ENCODE results near the gene ATP6V1E1. TPM values are rescaled to one million over a fixed set of nuclear protein-coding genes. Genes with fewer than 3 reads are reported as not detected.

Gene ATP6V1E1
- total and polyA plus RNA-seq, 10 of the 15 experiments (the other 5 are each of a cell fraction or from before 2014, with no cell fraction given), result 66.7 to 128 (median 87.9) TPM

DNA sequence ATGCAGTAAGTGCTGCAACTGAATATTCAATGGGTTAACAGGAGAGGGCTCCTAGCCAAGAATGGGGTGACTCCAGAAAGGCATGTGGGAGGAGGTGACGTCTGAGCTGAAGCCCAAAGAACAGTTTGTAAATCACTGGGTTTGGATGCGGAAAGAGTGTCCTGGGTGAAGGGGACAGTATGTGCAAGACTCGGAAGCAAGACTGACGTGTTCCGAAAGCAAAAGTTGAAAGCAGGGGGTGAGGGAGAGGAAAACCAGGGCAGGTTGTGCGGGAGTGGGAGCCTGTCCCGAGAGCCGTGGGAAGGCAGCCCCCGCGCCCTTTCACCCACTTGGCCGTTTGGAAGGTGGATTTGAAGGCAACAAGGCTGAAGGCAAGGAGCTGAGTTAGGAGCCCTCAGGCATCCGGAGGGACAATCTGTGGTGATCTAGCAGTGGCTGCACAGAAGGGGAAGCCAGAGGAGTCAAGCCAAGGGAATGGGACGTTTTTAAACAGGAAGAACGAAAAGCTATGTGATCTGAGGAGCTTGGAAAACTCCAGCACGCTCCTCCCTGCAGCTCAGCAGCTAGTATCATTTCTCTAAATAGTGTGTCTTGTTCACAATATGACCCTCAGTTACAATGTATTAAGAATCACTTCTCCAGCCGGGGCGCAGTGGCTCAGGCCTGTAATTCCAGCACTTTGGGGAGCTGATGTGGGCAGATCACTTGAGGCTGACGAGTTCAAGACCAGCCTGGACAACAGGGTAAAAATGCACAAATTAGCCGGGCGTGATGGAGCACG is 57.5 kb downstream of the ATP6V1E1 start:
- ChIA-PET CTCF (interaction anchor here (0.6 kb wide), 1 partner anchor 387 kb away, joined by 3 read pairs; no protein-coding TSS in a partner anchor), RAD21 (ENCODE audit: unreplicated experiment) (no interaction called here), SMC1A (ENCODE audit: uncharacterized antibody, unreplicated experiment) (interaction anchor here (2.0 kb wide), 1 partner anchor 12 kb away, joined by 6 read pairs; no protein-coding TSS in a partner anchor), POLR2A (no interaction called here)
- Histone ChIP-seq H3K36me3 (ENCODE audit: control insufficient read depth in 2 of 2, insufficient read depth in 2 of 2, low read length in 1 of 2) (no peaks in the 10 kb centered on the region), H3K4me1 (ENCODE audit: control insufficient read depth, insufficient read depth, low read length) (no peaks in the 10 kb centered on the region), H3K27ac (ENCODE audit: control insufficient read depth, insufficient read depth) (no peak overlapping the region), H2AFZ (ENCODE audit: control insufficient read depth, low read depth, low read length) (no peak overlapping the region), H3K9ac (ENCODE audit: control insufficient read depth, insufficient read depth, low read length) (no peak overlapping the region), H3K9me3 (replicated peaks; ENCODE audit: control insufficient read depth, insufficient read depth, low read length) (no peaks in the 10 kb centered on the region), H3K4me3 (no peak overlapping the region), H3K4me2 (ENCODE audit: control insufficient read depth, insufficient read depth) (no peak overlapping the region), H3K79me2 (ENCODE audit: control insufficient read depth, insufficient read depth, low read length) (no peaks in the 10 kb centered on the region), H4K20me1 (ENCODE audit: control insufficient read depth, insufficient read depth) (no peaks in the 10 kb centered on the region), H3K27me3 (replicated peaks in 1 of 2; ENCODE audit: control insufficient read depth in 2 of 2, insufficient read depth in 2 of 2, low read length in 1 of 2) (no peaks in the 10 kb centered on the region)
- ATAC-seq, result no peak
- FAIRE-seq, result no peak
- DNase-seq (ENCODE audit: low read depth, low spot score), result no peak
- WGBS (ENCODE audit: insufficient coverage, insufficient replicate concordance, low lambda C conversion rate, missing lambda C conversion rate), result 60% methylated on average over 21 of the region's 21 CpGs
- BruUV-seq (replicated peaks), result no TSS peak
- in situ Hi-C loops (cut with MboI) (no loop called here), intact Hi-C loops (cut with micrococcal nuclease; ENCODE audit: unreplicated experiment) (no loop called here)
- TF ChIP-seq GATAD2B (conservative IDR thresholded peaks at IDR 0.05; ENCODE audit: low read depth), result no peak
- TF ChIP-seq, protein P1, sequence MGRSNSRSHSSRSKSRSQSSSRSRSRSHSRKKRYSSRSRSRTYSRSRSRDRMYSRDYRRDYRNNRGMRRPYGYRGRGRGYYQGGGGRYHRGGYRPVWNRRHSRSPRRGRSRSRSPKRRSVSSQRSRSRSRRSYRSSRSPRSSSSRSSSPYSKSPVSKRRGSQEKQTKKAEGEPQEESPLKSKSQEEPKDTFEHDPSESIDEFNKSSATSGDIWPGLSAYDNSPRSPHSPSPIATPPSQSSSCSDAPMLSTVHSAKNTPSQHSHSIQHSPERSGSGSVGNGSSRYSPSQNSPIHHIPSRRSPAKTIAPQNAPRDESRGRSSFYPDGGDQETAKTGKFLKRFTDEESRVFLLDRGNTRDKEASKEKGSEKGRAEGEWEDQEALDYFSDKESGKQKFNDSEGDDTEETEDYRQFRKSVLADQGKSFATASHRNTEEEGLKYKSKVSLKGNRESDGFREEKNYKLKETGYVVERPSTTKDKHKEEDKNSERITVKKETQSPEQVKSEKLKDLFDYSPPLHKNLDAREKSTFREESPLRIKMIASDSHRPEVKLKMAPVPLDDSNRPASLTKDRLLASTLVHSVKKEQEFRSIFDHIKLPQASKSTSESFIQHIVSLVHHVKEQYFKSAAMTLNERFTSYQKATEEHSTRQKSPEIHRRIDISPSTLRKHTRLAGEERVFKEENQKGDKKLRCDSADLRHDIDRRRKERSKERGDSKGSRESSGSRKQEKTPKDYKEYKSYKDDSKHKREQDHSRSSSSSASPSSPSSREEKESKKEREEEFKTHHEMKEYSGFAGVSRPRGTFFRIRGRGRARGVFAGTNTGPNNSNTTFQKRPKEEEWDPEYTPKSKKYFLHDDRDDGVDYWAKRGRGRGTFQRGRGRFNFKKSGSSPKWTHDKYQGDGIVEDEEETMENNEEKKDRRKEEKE (IDR thresholded peaks at IDR 0.05), result no peak
- TF ChIP-seq MYC (IDR thresholded peaks at IDR 0.05; ENCODE audit: insufficient read depth, insufficient read length, insufficient replicate concordance, low read length, severe bottlenecking), result no peak
- TF ChIP-seq SMC3 (IDR thresholded peaks at IDR 0.05; ENCODE audit: borderline replicate concordance, low read length), result no peak
- no peak for TF ChIP-seq NR2C2 (IDR thresholded peaks at IDR 0.05; ENCODE audit: borderline replicate concordance, control insufficient read depth, insufficient read length, low read depth)
- TF ChIP-seq NBN (IDR thresholded peaks at IDR 0.05), result no peak
- TF ChIP-seq POLR2A (IDR thresholded peaks at IDR 0.05; ENCODE audit: low read depth, low read length), result no peak
- no peak for TF ChIP-seq YBX1 (IDR thresholded peaks at IDR 0.05)
- TF ChIP-seq, protein P2, sequence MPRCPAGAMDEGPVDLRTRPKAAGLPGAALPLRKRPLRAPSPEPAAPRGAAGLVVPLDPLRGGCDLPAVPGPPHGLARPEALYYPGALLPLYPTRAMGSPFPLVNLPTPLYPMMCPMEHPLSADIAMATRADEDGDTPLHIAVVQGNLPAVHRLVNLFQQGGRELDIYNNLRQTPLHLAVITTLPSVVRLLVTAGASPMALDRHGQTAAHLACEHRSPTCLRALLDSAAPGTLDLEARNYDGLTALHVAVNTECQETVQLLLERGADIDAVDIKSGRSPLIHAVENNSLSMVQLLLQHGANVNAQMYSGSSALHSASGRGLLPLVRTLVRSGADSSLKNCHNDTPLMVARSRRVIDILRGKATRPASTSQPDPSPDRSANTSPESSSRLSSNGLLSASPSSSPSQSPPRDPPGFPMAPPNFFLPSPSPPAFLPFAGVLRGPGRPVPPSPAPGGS (IDR thresholded peaks at IDR 0.05; ENCODE audit: borderline replicate concordance, insufficient read depth, low read depth, low read length, poor library complexity, severe bottlenecking), result no peak
- TF ChIP-seq ESRRA (IDR thresholded peaks at IDR 0.05; ENCODE audit: low read length), result no peak
- TF ChIP-seq, protein P3, sequence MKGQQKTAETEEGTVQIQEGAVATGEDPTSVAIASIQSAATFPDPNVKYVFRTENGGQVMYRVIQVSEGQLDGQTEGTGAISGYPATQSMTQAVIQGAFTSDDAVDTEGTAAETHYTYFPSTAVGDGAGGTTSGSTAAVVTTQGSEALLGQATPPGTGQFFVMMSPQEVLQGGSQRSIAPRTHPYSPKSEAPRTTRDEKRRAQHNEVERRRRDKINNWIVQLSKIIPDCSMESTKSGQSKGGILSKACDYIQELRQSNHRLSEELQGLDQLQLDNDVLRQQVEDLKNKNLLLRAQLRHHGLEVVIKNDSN (IDR thresholded peaks at IDR 0.05; ENCODE audit: borderline replicate concordance, extremely low read length, insufficient read depth, low read depth, low read length), result no peak
- no peak for TF ChIP-seq SP1 (IDR thresholded peaks at IDR 0.05; ENCODE audit: low read depth, low read length)
- no peak for TF ChIP-seq TBL1XR1 (IDR thresholded peaks at IDR 0.05; ENCODE audit: low read depth, low read length)
- TF ChIP-seq SPI1 (IDR thresholded peaks at IDR 0.05; ENCODE audit: borderline replicate concordance, insufficient read depth, low read depth, low read length), result no peak
- no peak for TF ChIP-seq SMAD1 (IDR thresholded peaks at IDR 0.05; ENCODE audit: low read depth, partially characterized antibody)

Data from GM12878 (cell line).